Measurements from ENCODE around the gene CELF6.

- TF ChIP-seq POLR2A (IDR thresholded peaks at IDR 0.05; ENCODE audit: low read length) (no peak), GATA1 (IDR thresholded peaks at IDR 0.05; ENCODE audit: low read depth, low read length) (no peak)
Measured at GRCh38 chr15:72236381-72237003, 83.5 kb downstream of the CELF6 start.

All from erythroblast (primary cell).